ENCODE results near the gene KLHL5. TPM values are rescaled to one million over a fixed set of nuclear protein-coding genes. Genes with fewer than 3 reads are reported as not detected.

Gene KLHL5
- total RNA-seq, 1 experiment from 2014 or later = 115 TPM

DNA sequence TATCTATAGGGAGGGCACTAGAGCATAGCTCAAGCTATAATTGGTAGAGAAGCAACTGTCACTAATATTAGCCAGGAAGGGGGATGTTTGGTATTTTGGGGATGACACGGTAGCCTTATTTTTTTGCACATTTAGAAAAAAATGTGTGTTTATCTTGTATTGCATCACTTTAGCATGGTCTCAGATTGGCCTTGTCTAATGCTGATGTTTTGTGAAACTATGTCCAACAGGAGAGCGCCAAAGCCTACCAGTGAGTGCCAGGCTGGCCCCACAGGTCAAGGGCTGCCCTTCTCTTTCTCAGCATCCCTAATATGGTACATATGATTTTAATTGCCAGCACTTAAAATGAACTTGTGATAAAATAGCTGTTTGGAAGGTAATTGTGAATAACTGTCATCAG lies 95.5 kb downstream of the KLHL5 start:
- CTCF ChIA-PET = no interaction called here

GRCh38 chr4:39166177-39166576 lies 104.1 kb downstream of the KLHL5 start:
- intact Hi-C loops (cut with micrococcal nuclease; ENCODE audit: unreplicated experiment) = no loop called here
- Histone ChIP-seq H4K20me1 (ENCODE audit: insufficient read depth) (no peaks in the 10 kb centered on the region), H3K9me2 (ENCODE audit: insufficient read depth) (no peaks in the 10 kb centered on the region), H2AFZ (no peak overlapping the region), H3K4me1 (replicated peaks; ENCODE audit: insufficient read depth) (no peaks in the 10 kb centered on the region), H3K36me3 (ENCODE audit: low read depth) (no peaks in the 10 kb centered on the region), H3K4me3 (no peak overlapping the region), H3K27me3 (ENCODE audit: insufficient read depth, low read depth) (no peaks in the 10 kb centered on the region), H3K27ac (no peak overlapping the region), H3K79me2 (ENCODE audit: low read depth) (no peaks in the 10 kb centered on the region), H3K4me2 (no peak overlapping the region), H3F3A (ENCODE audit: insufficient read depth, low read depth) (0 out of 2 replicates have a peak, but pooled peaks cover 5% of the 10 kb centered on the region), H3K9me3 (ENCODE audit: insufficient read depth, low read depth) (no peaks in the 10 kb centered on the region)
- ChIA-PET POLR2A (ENCODE audit: unreplicated experiment) (no interaction called here), CTCF (no interaction called here)
- no peak for TF ChIP-seq EZH2 (IDR thresholded peaks at IDR 0.05; ENCODE audit: low read depth)
- TF ChIP-seq, protein P1, sequence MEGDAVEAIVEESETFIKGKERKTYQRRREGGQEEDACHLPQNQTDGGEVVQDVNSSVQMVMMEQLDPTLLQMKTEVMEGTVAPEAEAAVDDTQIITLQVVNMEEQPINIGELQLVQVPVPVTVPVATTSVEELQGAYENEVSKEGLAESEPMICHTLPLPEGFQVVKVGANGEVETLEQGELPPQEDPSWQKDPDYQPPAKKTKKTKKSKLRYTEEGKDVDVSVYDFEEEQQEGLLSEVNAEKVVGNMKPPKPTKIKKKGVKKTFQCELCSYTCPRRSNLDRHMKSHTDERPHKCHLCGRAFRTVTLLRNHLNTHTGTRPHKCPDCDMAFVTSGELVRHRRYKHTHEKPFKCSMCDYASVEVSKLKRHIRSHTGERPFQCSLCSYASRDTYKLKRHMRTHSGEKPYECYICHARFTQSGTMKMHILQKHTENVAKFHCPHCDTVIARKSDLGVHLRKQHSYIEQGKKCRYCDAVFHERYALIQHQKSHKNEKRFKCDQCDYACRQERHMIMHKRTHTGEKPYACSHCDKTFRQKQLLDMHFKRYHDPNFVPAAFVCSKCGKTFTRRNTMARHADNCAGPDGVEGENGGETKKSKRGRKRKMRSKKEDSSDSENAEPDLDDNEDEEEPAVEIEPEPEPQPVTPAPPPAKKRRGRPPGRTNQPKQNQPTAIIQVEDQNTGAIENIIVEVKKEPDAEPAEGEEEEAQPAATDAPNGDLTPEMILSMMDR (conservative IDR thresholded peaks at IDR 0.05) = no peak
- no peak for DNase-seq
- BruUV-seq (replicated peaks) = no TSS peak

More for the DNA sequence above, 95.5 kb downstream of the KLHL5 start:
- Histone ChIP-seq H3K4me3 (no peak overlapping the region), H3K36me3 (ENCODE audit: low read depth) (no peaks in the 10 kb centered on the region), H3K4me2 (no peak overlapping the region), H3K27me3 (ENCODE audit: insufficient read depth, low read depth) (no peaks in the 10 kb centered on the region), H3K27ac (no peak overlapping the region), H3K9me3 (ENCODE audit: insufficient read depth, low read depth) (no peaks in the 10 kb centered on the region), H3K79me2 (ENCODE audit: low read depth) (no peaks in the 10 kb centered on the region), H3K9me2 (ENCODE audit: insufficient read depth) (peaks cover 3% of the 10 kb centered on the region; the same call in 1 of the 2 replicates), H3K4me1 (replicated peaks; ENCODE audit: insufficient read depth) (no peaks in the 10 kb centered on the region), H3F3A (ENCODE audit: insufficient read depth, low read depth) (no peaks in the 10 kb centered on the region), H2AFZ (no peak overlapping the region), H4K20me1 (ENCODE audit: insufficient read depth) (no peaks in the 10 kb centered on the region)
- intact Hi-C loops (cut with micrococcal nuclease; ENCODE audit: unreplicated experiment) = no loop called here
- no TSS peak for BruUV-seq (replicated peaks)
- no peak for TF ChIP-seq EZH2 (IDR thresholded peaks at IDR 0.05; ENCODE audit: low read depth)
- TF ChIP-seq, protein P1 (conservative IDR thresholded peaks at IDR 0.05) = no peak
- POLR2A ChIA-PET (ENCODE audit: unreplicated experiment) = interaction anchor here (0.5 kb wide), 1 partner anchor 253 kb away, joined by 3 read pairs; no protein-coding TSS in a partner anchor
- no peak for DNase-seq

- Histone ChIP-seq H3K4me2 (no peak overlapping the region), H3K9me2 (ENCODE audit: insufficient read depth) (no peaks in the 10 kb centered on the region), H3K36me3 (ENCODE audit: low read depth) (no peaks in the 10 kb centered on the region), H3F3A (ENCODE audit: insufficient read depth, low read depth) (0 out of 2 replicates have a peak, but pooled peaks cover 5% of the 10 kb centered on the region), H3K9me3 (ENCODE audit: insufficient read depth, low read depth) (no peaks in the 10 kb centered on the region), H3K4me3 (no peak overlapping the region), H3K27ac (no peak overlapping the region), H4K20me1 (ENCODE audit: insufficient read depth) (no peaks in the 10 kb centered on the region), H3K4me1 (replicated peaks; ENCODE audit: insufficient read depth) (no peaks in the 10 kb centered on the region), H3K79me2 (ENCODE audit: low read depth) (no peaks in the 10 kb centered on the region), H3K27me3 (ENCODE audit: insufficient read depth, low read depth) (no peaks in the 10 kb centered on the region), H2AFZ (no peak overlapping the region)
- CTCF ChIA-PET = no interaction called here
- BruUV-seq (replicated peaks) = no TSS peak
- no peak for DNase-seq
- no peak for TF ChIP-seq EZH2 (IDR thresholded peaks at IDR 0.05; ENCODE audit: low read depth)
- TF ChIP-seq, protein P1 (conservative IDR thresholded peaks at IDR 0.05) = no peak
- POLR2A ChIA-PET (ENCODE audit: unreplicated experiment) = no interaction called here
- intact Hi-C loops (cut with micrococcal nuclease; ENCODE audit: unreplicated experiment) = no loop called here
Observed at GRCh38 chr4:39166669-39167068, 104.6 kb downstream of the KLHL5 start.

All from PC-9 (cell line).